SW 1271 (cell line): Measurements from ENCODE around the gene RAB38.

Source experiments
- DNase-seq, 2 experiments: peaks; one replicate each; lab custom pipeline; 2025; lab: John Stamatoyannopoulos, UW

RAB38 gene

GRCh38 chr11:88103337-88104206 lies 71.7 kb downstream of the RAB38 start:
- peak in 1 of 2 experiments; percentile 57 for DNase-seq

- no peak for DNase-seq
Observed at GRCh38 chr11:88102598-88102934, 72.7 kb downstream of the RAB38 start.

DNA sequence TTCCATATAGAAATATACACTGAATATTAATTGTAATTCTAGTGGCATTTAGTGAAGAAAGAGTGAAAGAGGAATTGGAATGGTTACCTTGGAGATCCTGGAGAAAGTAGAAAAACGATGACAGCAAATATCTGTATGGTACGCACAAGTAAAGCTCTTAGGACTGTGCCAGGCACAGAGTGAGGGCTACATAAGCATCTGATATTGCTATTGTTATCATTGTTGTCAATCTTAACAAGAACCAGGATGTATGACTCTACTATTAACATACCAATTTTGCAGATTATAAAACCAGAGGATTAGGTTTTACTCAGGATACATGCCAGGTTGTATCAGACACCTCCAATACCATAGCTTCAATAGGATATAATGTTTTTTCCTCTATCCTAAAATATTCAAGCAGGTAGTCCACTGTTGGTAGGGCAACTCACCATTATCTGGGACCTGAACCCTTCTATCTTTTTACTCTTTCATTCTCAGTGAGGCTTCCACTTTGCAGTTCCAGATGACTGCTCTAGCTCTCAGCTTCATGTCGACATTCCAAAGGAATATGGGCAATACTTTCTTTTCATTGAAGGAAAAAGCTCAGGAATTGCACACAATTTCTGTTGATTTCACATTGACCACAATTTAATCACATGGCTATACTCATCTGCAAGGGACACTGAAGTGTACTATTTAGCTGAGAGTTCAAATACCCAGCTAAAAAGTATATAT lies 73.2 kb downstream of the RAB38 start:
- DNase-seq = no peak

DNA sequence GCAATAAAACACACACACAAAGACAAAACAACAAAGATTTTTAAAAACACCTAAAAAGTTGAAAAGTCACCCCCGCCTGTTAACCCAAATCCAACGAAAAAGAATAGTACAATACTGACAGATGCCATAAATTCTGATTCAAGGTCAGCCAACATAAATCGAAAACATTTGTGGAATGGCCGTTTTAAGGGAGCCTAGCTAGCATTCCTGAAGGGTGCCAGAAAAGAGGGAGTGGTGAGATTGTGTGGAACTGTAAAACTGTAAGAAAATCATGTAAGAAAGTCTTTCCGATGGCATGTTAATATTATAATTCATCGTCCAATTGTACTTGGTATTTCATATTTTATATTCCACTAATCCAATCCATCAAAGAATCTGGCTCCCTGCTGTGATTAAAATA lies 75.1 kb downstream of the RAB38 start:
- no peak for DNase-seq

GRCh38 chr11:88098289-88098688 lies 77.0 kb downstream of the RAB38 start:
- DNase-seq = no peak

- DNase-seq = no peak
Observed at GRCh38 chr11:88089134-88089533, 86.1 kb downstream of the RAB38 start.

GRCh38 chr11:88087337-88087736 lies 87.9 kb downstream of the RAB38 start:
- no peak for DNase-seq

DNA sequence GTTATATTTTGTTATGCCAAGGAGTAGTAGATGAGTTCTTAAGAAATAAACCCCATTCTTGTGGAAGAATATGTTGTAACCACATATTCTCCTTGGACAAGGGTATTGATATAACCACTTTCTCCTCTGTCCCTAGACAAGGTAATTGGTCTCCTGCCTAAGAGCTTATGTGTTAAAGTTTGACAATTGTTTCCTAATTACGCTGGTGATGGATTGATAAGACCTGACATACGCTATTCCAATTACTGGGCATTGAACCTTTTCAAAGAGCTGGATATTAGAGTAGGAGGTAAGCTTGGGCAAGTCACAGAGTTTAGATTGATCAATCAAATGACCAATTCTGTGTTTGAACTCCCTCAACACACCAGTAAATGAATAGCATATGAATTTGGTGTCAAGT lies 88.9 kb downstream of the RAB38 start:
- DNase-seq = no peak

DNA sequence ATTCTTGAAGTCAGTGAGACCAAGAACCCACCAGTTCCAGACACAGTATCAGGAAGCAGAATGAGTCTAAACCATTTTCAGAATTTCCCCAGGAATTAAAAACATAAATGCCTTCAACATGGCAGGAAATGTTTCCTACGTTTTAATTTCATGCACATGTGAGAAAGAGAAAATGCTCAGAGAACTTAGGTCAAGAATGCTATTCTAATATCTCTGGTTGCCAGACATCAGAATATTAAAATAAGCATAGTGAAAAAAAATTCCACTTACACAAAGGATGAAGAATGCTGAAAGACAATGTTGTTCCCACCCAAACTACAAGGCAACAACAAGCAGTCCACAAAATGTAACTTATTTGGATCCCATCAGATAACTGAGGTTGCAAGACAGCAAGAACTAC lies 104.8 kb downstream of the RAB38 start:
- no peak for DNase-seq

DNA sequence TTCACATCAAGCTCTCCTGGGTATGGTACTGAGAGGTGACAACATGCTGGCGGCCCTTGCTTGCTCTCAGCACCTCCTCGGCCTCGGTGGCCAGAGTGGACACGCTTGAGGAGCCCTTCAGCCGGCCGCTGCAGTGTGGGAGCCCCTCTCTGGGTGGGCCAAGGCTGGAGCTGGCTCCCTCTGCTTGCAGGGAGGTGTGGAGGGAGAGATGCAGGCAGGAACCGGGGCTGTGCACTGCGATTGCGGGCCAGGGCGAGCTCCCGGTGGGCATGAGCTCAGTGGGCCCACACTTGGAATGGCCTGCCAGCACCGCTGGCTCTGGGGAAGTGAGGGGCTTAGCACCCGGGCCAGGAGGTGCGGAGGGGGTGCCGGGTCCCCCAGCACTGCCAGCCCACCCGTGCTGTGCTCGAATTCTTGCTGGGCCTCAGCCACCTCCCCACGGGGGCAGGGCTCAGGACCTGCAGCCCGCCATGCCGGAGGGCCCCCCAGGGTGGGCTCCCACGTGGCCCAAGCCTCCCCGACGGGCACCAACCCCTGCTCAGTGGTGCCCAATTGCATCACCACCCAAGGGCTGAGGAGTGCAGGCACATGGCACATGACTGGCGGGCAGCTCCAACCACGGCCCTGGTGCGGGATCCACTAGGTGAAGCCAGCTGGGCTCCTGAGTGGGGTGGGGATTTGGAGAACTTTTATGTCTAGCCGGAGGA lies 106.2 kb downstream of the RAB38 start:
- DNase-seq = no peak

DNA sequence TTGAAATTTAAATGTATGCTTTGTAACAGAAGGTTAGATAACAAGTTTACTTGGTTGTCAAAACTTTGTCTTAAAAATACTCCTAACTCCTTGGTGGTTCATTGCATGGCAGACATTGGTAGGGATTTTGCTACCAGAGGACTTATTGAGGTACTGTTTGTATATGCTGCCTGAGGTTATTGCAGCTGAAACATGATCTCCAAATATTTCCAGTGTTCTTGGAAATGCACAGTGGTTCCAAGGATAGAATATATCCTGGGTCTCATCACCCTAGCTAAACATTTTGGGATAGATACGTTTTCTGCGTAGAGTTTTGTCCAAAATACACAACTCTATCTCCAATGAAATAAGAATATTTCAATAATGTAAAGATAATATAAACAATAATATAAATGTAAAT lies 109.2 kb downstream of the RAB38 start:
- DNase-seq = no peak

DNA sequence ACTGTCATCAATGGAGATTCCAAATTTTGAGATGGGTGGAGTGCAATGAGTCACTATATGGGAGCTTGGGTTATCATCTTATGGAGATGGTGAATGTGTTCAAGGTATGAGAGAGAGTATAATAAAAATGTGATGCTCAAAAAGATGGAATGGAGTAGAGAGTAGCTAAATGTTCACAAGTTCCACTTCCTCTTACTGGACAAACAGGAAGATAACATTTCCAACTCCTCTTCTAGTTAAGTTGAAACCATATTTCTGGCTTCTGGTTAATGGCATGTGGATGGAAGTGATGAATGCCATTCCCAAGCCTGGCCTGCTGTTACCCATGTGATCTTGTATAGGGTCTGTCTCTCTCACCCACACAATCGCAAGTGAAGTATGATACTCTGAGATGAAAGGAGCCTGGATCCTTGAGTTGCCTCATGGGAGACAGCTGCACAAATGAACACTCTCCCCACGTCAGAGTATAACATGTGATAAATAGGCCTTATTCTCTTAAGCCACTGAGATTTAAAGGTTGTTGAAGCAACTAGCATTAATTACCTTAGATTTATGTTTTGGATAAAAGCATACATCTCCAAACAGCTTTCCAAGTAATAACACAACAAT lies 111.0 kb downstream of the RAB38 start:
- no peak for DNase-seq
